GM11168 (cell line): ENCODE results near the gene CPNE9.

Experiments
- in situ Hi-C: fragments of 300-500 bp; cut with MboI; formaldehyde crosslinking; loops from one replicate; pipeline ENCODE4 v1.12.0; 2022; ENCODE audit warnings: low sequenced_read_pairs; ENCODE audit not compliant: unreplicated experiment

Gene CPNE9

GRCh38 chr3:9744162-9744561 lies 40.5 kb downstream of the CPNE9 start:
- in situ Hi-C loops: no loop called here

- in situ Hi-C loops: no loop called here
Measured at GRCh38 chr3:9745521-9745920, 41.9 kb downstream of the CPNE9 start.

DNA sequence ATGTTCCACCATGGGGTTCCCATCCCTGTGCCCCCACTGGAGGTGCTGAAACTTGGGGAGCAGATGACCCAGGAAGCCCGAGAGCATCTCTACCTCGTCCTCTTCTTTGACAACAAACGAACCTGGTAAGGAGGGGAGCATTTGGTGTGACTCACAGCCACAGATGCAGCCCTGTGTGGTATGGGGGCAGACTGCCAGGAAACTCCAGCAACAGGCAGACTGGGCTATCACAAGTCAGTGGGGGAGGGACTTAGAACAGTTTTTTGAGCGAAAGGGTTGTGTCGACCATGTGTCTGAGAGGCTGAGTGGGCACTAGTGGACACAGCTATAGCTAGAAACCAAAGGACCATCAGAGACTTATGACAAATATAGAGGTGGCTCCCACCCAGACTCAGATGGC lies 42.7 kb downstream of the CPNE9 start:
- in situ Hi-C loops: no loop called here

DNA sequence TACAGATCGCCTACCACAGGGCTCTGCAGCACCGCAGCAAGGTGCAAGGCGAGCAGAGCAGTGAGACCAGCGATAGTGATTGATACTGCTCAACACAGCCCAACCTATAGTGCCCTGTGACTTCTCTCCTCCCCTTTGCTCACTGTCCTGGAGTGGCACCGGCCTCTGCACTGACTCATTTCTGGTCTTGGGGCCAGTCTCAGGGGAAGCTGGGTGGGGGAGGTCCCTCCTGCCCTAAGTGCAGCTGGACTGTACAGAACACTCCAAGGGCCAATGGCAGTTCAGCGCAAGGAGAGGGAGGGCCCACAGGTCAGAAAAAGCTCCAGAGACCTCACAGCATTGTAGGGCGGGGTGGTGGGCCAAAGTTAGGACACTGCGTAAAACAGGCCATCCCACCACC lies 43.6 kb downstream of the CPNE9 start:
- in situ Hi-C loops: no loop called here

- in situ Hi-C loops: no loop called here
Measured at GRCh38 chr3:9748031-9748430, 44.4 kb downstream of the CPNE9 start.

DNA sequence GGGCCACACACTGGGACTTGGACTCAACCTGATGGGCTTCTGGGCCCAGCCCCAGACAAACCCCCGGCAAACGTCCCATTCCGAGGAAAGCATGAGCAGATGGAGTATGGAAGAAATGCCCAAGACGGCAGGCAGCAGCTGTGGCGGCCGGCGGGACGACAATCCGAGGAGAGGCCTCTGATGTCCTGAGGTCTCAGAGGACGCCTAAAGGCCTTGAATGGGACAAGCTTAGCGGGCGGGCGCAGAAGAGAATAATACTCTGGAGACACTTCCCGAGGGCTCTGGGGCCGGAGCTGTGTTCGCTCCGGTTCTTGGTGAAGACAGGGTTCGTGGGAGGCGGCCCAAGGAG lies 45.6 kb downstream of the CPNE9 start:
- in situ Hi-C loops: no loop called here

GRCh38 chr3:9749645-9750555 lies 46.3 kb downstream of the CPNE9 start, which contains the start of gene OGG1:
TSS of gene OGG1 (plus strand) at chr3:9749952. CDS start at chr3:9750287, 335 bp downstream.
- in situ Hi-C loops: no loop called here

GRCh38 chr3:9750556-9751411 lies 47.2 kb downstream of the CPNE9 start:
- in situ Hi-C loops: no loop called here

- in situ Hi-C loops: no loop called here
Measured at GRCh38 chr3:9754678-9755077, 51.0 kb downstream of the CPNE9 start.

- in situ Hi-C loops: no loop called here
Measured at GRCh38 chr3:9757427-9757826, 53.8 kb downstream of the CPNE9 start.

GRCh38 chr3:9760779-9761505 lies 57.3 kb downstream of the CPNE9 start:
- in situ Hi-C loops: no loop called here

DNA sequence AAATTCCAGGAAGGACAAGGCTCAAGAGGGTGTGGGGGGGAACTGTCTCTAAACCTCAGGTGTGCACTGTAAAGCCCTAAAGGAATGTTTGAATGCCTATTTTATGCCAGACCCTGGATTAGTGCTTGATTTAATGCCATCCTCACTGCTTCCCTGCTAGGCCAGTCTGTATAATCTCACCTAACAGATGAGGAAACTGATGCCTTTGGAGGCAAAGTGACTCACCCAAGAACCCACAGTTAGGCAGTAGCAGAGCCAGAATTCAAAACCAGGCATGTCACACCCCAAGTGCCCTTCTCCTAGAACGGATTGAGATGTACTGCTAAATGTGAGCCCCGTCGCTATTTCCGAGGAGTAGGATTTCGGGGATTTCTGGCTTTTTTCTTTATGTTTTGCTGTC lies 58.3 kb downstream of the CPNE9 start:
- in situ Hi-C loops: no loop called here

- in situ Hi-C loops: no loop called here
Measured at GRCh38 chr3:9762871-9763270, 59.2 kb downstream of the CPNE9 start.

DNA sequence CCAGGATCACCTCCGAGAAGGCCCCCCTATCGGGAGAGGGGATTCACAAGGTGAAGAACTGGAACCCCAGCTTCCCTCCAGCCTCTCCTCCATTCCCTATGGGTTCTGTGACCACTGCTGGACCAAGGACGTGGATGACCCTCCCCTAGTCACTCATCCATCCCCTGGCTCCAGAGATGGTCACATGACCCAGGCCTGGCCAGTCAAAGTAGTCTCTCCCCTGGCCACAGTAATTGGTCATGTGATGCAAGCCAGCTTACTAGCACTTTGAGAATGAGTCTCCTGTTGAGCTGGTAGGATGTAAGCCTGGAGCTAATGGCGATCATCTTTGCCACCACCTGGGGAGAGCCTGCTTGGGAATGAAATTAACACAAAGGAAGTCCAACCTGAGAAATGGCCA lies 62.2 kb downstream of the CPNE9 start:
- in situ Hi-C loops: no loop called here

DNA sequence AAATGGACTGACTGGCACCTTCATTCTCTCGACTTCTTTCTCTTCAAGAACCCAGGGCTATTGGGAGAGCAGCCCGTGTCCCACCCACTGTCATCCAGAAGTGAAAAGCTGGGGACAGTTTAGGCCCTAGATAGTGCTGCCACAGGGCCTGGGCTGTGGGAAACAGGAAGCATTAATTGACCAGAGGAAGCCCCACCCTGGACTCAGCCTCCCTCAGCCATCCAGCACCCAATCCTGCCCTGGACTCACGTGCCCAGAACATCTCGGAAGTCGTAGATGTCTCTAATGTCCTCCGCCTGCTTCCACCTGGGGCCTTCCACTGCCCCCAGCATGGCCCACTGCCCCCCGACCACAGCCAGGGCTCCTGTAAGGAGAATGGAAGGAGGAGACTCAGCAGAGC lies 63.8 kb downstream of the CPNE9 start:
- in situ Hi-C loops: no loop called here

GRCh38 chr3:9768141-9768775 lies 64.6 kb downstream of the CPNE9 start:
- in situ Hi-C loops: no loop called here

DNA sequence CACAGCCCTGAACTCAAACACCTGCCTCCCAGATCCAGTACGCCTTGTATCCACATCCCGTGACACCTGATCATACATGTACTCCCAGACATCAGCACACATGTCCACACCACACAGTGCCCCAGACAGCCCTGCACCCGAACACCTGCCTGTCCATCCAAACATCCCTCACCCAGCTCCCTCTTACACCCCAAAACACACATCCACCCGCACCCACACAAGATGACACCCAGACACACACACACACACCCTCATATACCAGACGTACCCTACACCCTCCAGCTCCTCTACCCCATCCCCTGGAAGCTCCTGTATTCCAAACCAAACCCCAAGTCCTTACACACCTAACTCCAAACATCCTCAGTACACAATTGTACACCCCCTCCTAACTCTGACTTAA lies 65.4 kb downstream of the CPNE9 start:
- in situ Hi-C loops: no loop called here

- in situ Hi-C loops: no loop called here
Measured at GRCh38 chr3:9769426-9770275, 66.0 kb downstream of the CPNE9 start, which contains the start of gene CAMK1. TSS of gene CAMK1 (minus strand) at chr3:9769947. CDS start at chr3:9767749, 2,198 bp downstream.

DNA sequence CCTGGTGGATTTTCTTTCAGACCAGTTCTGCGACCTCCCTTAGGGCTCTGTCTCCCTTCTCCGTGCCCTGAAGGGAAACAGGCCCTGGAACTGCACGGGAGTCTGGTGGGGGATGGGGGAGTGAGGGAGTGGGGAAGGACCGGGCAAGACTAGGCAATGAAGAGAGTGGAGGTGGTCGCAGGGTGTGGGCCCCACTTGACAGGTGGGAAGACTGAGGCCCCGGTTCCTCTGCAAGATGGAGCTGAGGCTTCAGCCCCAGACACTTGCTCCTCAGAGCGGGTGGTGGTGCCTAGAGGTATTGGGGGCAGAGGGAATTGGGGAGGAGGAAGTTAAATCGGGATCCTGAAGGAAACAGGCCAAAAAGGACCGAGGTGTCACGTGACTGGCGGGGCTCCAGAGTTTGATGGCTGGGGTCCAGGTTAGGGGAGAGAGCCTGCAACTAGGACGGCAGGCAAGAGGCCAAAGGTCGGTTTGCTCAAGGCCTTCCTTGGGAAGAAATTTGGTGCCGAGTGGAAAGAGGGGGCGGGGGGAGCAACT lies 66.7 kb downstream of the CPNE9 start:
- in situ Hi-C loops: no loop called here
